Mucosa of descending colon (tissue), 3 donors: ENCODE results near the gene NNT. TPM values are rescaled to one million over a fixed set of nuclear protein-coding genes. Genes with fewer than 3 reads are reported as not detected.
"Not testable (repeated sequence)": the region's sequence is repeated elsewhere in the genome, so short reads cannot be mapped to it uniquely, and the experiment has no call there.

Experiments used
- ATAC-seq: fragments of 200-7000 bp; cut with Tn5 transposase; one replicate; pipeline ENCODE4 v1.9.1; 2020; ENCODE audit warnings: mild to moderate bottlenecking, moderate library complexity
- DNase-seq, 3 donors: peaks; one replicate each; pipeline ENCODE4 v3.0.0-alpha.2; 2020
- H3K36me3 ChIP-seq: fragments of 200-600 bp; one replicate; pipeline ENCODE4 v1.8.0; 2021; ENCODE audit warnings: low read depth, mild to moderate bottlenecking
- H3K4me1 ChIP-seq: fragments of 200-600 bp; one replicate; pipeline ENCODE4 v1.8.0; 2021; ENCODE audit warnings: low read depth, mild to moderate bottlenecking
- H3K4me3 ChIP-seq: fragments of 200-600 bp; one replicate; pipeline ENCODE4 v1.8.0; 2021; ENCODE audit warnings: mild to moderate bottlenecking
- H3K9me3 ChIP-seq: fragments of 200-600 bp; one replicate; pipeline ENCODE4 v1.8.0; 2021; ENCODE audit warnings: mild to moderate bottlenecking
- intact Hi-C, 2 donors: fragments of 100-400 bp; cut with DNase I in 1 of 2; cut with micrococcal nuclease in 1 of 2; formaldehyde crosslinking; loops; one replicate each; pipeline versions ENCODE4 v1.11.0 to v1.11.1; 2022; cut with DNase I, micrococcal nuclease
- total RNA-seq, 3 donors: library from RNA; stranded (reverse); fragmentation: NEBNext Ultra II Directional in 2 of 3; extraction: Animal tissue kit (Norgen Biotek cat#: 25700) in 2 of 3; gene quantifications; one replicate each; pipeline versions ENCODE4 v1.2.1 to v1.2.4, GENCODE V29; 2021 to 2023
- TF ChIP-seq, protein P1 (sequence below): fragments of 200-600 bp; IDR thresholded peaks from one replicate; pipeline ENCODE4 v1.8.0; 2022; ENCODE audit warnings: antibody characterized with exemption, mild to moderate bottlenecking
- donor health status: DM: no; HTN: no; CAD: no; lungs with moderate emphysema.
- donor health status: DM: no; HTN: no; CAD: no.
- donor health status: DM: no; HTN: yes; CAD: no.

Gene NNT
- total RNA-seq, 3 donors from 2014 or later = 111 to 121 (median 119) TPM

DNA sequence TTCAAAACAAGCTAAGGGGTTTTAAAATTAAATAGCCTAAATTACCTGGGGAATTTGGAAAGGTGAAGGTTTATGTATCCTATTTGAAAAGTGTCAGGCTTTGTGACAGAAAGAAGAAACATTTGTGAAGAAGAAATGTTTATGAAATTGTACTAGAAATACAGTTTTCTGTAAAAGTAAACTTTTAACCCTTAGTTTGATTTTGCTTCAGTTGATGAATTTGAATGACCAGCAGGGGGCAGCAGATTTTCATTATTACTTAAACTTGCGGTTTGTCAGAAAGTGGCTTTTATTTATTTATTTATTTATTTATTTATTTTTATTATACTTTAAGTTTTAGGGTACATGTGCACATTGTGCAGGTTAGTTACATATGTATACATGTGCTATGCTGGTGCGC is 58.1 kb downstream of the NNT start:
- ATAC-seq (no peak), DNase-seq (peak in 1 of 3 donors; percentile 37)
- TF ChIP-seq, protein P1, sequence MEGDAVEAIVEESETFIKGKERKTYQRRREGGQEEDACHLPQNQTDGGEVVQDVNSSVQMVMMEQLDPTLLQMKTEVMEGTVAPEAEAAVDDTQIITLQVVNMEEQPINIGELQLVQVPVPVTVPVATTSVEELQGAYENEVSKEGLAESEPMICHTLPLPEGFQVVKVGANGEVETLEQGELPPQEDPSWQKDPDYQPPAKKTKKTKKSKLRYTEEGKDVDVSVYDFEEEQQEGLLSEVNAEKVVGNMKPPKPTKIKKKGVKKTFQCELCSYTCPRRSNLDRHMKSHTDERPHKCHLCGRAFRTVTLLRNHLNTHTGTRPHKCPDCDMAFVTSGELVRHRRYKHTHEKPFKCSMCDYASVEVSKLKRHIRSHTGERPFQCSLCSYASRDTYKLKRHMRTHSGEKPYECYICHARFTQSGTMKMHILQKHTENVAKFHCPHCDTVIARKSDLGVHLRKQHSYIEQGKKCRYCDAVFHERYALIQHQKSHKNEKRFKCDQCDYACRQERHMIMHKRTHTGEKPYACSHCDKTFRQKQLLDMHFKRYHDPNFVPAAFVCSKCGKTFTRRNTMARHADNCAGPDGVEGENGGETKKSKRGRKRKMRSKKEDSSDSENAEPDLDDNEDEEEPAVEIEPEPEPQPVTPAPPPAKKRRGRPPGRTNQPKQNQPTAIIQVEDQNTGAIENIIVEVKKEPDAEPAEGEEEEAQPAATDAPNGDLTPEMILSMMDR = no peak
- Histone ChIP-seq H3K9me3 (no peaks in the 10 kb centered on the region), H3K36me3 (no peaks in the 10 kb centered on the region), H3K4me1 (no peaks in the 10 kb centered on the region), H3K4me3 (no peak overlapping the region)
- intact Hi-C loops = no loop called here

DNA sequence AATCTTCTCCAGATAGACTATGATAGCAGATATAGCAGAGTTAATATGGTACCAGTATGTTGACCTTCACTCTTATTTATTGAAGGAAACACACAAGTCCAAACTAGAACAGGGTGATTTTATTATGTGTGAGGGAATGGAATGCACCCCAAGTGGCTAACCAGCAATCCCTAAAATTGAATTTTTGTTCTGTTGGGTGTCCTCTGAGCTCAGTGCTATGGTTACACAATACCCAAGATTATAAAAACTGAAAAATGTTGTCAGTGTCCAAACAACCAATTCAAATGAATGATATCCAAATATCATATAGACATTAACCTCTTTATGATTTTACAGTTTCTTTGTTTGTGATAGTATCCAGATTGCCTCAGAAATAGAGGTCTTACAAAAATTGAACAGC is 60.9 kb downstream of the NNT start:
- no peak for DNase-seq
- TF ChIP-seq, protein P1 = no peak
- H3K9me3 ChIP-seq = no peaks in the 10 kb centered on the region
- H3K4me1 ChIP-seq = no peaks in the 10 kb centered on the region
- intact Hi-C loops = no loop called here
- no peaks in the 10 kb centered on the region for H3K36me3 ChIP-seq
- ATAC-seq = no peak
- no peak overlapping the region for H3K4me3 ChIP-seq

DNA sequence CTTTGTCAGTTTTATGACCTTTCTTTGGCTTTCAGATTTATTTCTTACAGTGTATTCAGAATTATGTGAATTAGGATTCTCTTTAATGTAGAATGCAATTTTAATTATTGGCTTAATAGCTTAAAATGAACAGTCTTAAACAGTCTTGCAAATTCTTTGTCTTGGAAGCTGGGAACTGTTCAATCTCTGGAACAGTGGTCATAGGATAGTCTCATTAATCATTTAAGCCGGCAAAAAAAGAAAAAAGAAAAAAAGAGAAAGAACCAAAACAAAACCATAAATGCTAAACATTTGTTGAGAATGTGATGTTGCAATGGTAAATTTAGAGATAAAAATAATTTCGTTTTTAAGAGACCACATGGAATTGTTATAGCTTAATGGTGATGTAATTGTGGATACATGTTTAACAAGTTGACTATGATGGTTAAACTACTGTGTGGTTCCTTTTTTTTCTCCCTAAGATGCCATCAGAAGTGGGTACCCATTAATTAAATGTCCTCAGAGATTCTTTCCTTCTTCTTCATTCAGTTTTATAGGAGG is 61.6 kb downstream of the NNT start:
- DNase-seq = no peak

DNA sequence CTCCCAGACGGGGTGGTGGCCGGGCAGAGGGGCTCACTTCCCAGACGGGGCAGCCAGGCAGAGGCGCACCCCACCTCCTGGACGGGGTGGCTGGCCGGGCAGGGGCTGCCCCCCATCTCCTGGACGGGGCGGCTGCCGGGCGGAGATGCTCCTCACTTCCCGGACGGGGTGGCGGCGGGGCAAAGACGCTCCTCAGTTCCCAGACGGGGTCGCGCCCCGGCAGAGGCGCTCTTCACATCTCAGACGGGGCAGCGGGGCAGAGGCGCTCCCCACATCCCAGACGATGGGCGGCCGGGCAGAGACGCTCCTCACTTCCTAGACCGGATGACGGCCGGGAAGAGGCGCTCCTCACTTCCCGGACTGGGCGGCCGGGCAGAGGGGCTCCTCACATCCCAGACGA is 62.8 kb downstream of the NNT start:
- H3K36me3 ChIP-seq, H3K4me1 ChIP-seq, H3K9me3 ChIP-seq, intact Hi-C loops, H3K4me3 ChIP-seq, ATAC-seq: not testable (repeated sequence)
- DNase-seq = peak in 1 of 3 donors; percentile 38

More for the DNA sequence above, 61.6 kb downstream of the NNT start:
- Histone ChIP-seq H3K4me3 (no peak overlapping the region), H3K36me3 (no peaks in the 10 kb centered on the region), H3K4me1 (no peaks in the 10 kb centered on the region), H3K9me3 (no peaks in the 10 kb centered on the region)
- no peak for ATAC-seq
- TF ChIP-seq, protein P1 = no peak
- intact Hi-C loops = no loop called here

- H3K4me3 ChIP-seq, H3K4me1 ChIP-seq, ATAC-seq, intact Hi-C loops, H3K36me3 ChIP-seq, H3K9me3 ChIP-seq, DNase-seq: not testable (repeated sequence)
Observed at GRCh38 chr5:43666728-43667127, 63.7 kb downstream of the NNT start.

GRCh38 chr5:43667379-43667778 is 64.4 kb downstream of the NNT start:
- intact Hi-C loops, ATAC-seq, H3K36me3 ChIP-seq, DNase-seq, H3K4me1 ChIP-seq, H3K9me3 ChIP-seq, H3K4me3 ChIP-seq: not testable (repeated sequence)

- no peak for DNase-seq
- intact Hi-C loops = no loop called here
- TF ChIP-seq, protein P1 = no peak
- Histone ChIP-seq H3K4me1 (no peaks in the 10 kb centered on the region), H3K36me3 (no peaks in the 10 kb centered on the region), H3K9me3 (no peaks in the 10 kb centered on the region), H3K4me3 (no peak overlapping the region)
- ATAC-seq = no peak
Observed at GRCh38 chr5:43674536-43674935, 71.6 kb downstream of the NNT start.
